NAMALWA (cell line): Measurements from ENCODE around the gene WNT5B.

Source experiments
- DNase-seq: peaks from one replicate; pipeline ENCODE4 v3.0.0-alpha.2; 2015; ENCODE audit warnings: low spot score

Gene WNT5B

GRCh38 chr12:1651946-1652345 is 22.9 kb downstream of the WNT5B start:
- no peak for DNase-seq

DNA sequence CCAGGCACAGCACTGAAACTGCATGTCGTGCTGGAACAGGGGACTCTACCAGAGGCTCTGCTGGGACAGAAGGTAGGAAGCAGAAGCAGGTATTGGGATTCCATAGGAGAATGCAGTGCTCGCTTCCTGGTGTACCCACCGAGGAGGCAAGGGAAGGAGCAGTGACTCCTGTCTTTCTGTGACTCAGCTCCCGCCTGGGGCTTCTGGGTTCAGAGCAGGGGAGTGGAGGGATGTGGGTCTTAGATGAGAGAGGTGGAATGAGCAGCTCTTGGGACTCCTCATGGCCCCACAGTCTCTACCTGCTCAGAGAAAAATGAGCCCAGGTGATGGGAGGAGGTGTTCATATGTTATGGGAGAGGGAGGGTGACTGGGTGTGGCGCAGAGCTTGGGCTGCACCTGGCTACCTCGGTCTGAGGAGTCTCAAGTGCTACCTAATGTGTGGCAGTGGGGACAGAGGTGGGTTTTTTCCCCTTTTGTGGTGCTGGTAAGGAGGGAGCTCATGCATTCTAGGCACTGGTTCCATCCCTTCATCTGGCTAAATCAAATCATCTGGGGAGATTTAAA is 26.3 kb downstream of the WNT5B start:
- DNase-seq: no peak

GRCh38 chr12:1656902-1657301 is 27.9 kb downstream of the WNT5B start:
- DNase-seq: no peak

- DNase-seq: no peak
These were observed 28.7 kb downstream of the WNT5B start for GRCh38 chr12:1657688-1658087.

DNA sequence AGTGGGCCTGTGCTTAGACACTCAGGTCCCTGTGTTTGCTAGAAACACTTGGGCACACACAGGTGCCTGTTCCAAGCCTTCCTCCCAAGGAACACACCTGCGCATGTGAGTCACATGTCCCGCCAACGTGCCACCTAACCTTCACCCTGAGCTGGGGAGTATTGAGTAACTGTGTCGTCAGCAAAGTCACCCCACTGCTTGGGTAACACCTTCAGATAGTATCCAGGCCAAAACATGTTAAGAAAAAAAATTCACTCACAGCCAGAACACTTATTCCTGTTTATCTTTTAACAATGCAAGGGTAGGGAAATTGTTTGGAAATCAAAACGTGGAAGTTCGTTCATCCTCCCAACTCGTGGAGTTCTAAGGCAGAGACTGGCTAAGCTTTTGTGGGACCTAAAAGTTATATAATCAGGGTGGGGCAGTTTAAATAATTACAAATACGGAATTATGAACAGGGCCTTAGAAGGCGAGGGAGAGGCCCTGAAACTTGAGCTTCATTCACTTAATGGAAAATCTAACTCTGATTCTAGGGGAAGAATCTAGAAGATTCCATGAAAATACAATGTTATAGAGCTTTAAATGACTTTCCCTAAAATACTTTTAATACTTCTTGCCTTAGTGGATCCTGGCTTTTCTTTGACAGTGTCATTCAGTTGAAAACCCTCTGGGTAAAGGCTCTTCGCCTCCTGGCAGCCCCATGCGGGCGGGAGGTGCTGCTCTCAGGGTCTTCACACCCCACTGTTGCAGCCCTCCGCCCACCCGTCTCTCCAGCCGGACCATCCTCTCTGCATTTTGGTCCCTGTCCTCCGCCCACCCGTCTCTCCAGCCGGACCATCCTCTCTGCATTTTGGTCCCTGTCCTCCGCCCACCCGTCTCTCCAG is 31.5 kb downstream of the WNT5B start:
- DNase-seq: peak; percentile 28

GRCh38 chr12:1661553-1662335 is 32.7 kb downstream of the WNT5B start:
- DNase-seq: peak; percentile 90

DNA sequence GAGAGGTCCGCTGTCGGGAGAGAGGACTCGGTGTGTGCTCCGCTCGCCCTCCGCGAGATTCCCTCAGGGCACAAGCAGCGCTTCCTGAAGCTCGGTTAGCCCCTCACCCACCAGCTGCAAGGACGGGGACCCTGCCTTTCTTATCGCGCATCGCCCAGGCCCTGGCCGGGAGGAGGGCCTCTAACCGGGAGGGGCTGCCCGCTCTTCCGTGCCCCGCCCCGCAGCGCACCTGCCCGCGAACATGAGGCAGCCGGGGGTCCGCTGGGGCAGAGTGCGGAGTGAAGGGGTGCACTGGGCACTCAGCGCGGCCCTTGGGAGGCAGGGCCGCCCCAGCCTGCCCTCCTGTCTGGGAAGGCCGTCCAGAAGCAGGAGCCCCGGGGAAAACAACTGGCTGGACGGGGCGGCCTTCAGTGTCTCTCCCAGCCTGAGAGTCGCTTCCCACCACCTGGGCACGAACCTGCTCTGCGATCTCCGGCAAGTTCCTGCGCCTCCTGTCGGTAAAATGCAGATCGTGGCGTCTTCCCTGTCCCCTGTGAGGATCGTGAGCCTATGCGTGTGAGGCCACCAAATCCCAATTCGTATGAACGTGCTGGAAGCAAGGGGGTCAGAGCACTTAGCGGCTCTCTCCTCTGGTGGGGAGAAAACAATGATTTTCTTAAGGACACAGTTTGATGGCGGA is 33.9 kb downstream of the WNT5B start:
- DNase-seq: peak; percentile 65

DNA sequence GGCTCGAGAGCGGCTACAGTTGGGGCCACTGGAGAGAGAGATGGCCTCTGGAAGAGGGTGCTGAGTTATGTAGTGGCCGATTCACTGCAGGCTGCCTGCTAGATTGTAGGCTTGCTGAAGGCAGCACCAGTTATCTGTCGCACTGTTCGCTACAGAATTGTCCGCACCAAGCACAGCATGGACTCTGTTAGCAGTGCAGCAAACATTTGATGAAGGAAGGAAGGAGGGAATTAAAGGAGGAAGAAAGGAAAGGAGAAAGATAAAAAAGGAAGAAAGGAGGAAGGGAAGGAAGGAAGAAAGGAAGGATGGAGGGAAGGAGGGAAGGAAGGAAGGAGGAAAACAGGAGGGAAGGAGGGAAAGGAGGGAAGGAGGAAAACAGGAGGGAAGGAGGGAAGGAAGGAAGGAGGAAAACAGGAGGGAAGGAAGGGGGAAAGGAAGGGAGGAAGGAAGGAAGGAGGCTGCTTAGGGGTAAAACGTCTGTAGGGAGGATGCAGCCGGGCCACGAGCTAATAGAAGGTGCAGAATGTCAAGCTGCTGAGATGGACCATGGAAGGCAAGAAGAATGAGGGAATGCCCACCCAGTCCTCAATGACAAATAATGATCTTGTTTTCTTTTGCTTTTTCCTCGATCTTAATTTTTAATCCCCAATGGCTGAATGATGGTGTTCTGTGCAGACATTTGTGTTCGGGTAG is 34.6 kb downstream of the WNT5B start:
- DNase-seq: no peak

DNA sequence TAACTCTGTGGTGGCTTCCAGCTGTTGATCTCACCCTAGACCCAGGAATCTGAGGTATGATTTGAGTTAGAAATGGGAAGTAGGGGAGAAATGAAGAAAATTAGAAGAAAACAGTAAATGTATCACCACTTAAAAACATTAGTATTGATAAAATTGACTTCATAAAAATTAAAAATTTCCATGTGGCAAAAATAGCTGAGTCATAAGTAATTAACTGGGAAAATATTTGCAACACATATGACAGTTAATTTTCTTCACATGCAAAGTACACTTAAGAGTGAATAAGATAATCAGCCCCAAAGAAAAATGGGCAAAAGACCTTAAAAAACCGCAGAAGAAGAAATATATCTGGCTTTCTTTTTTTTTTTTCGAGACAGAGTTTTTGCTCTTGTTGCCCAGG is 36.3 kb downstream of the WNT5B start:
- DNase-seq: no peak

DNA sequence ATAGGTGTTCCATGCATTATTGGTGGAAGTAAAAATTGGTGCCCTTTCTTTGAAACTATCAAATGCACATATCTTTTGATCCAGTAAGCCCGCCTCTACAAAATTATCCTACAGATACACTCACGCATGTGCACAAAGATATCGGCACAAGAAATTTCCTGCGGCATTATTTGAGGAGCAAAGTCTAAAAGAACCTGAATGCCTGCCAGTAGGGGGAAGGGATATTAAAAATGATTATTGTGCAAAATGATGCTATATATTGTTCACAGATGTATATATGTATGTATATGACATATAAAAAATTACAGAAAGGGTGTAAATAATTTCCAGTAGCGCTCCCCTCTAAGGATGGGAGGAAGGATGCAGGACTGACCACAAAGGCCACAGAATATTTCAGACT is 37.2 kb downstream of the WNT5B start:
- no peak for DNase-seq

GRCh38 chr12:1666685-1667162 is 37.7 kb downstream of the WNT5B start:
- DNase-seq: no peak

DNA sequence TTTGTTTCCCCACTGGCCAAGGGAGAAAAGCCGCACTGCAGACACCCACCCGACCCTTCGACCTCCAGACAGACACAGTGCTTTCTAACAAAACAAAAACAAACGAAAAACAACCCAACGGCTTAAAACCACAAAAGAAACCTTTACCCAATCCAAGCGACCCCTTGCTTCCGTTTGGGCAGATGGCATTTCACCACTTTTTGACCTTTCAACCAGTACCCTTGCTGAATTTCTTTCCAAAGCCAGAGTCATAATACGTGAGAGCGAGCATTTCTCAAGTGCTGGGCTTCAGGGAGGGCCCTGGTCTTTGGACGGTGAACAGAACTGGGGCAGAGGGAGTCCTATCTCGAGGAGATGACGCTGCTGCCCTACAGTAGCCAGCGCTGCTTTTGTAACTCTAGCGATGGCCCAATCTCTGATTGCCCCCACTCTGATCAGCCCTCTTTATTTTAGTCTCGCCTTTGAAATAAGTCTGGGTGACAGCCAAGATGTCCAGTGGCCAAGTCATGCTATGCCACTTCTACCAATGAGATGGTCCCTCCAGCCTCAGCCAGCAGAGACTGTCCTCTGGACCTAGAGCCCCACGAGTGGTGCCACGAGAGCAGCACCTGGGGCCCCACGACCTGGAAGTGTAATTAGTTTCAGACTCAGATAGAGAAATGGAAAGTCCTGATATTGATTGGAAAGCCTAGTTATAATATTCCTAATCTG is 40.0 kb downstream of the WNT5B start:
- peak; percentile 32 for DNase-seq

- no peak for DNase-seq
These were observed 41.6 kb downstream of the WNT5B start for GRCh38 chr12:1670358-1671268.

DNA sequence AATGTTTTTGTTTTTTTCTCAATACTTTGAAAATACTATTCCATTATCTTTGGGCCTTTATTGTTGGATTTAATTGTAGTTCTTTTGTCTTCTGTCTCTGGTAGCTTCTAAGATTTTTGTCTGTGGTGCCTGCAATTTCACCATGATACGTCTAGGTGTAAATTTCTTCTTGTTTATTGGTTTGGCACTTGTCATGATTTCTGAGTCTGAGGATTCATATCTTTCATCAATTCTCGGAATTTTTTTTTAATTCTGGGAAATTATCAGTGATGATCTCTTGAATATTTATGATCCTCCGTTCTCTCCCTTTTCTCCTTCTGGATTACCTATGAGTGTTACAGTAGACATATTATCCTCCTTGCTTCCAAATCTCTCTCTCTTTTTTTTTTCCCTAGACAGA is 47.0 kb downstream of the WNT5B start:
- no peak for DNase-seq

- DNase-seq: no peak
These were observed 51.9 kb downstream of the WNT5B start for GRCh38 chr12:1680804-1681492.

DNA sequence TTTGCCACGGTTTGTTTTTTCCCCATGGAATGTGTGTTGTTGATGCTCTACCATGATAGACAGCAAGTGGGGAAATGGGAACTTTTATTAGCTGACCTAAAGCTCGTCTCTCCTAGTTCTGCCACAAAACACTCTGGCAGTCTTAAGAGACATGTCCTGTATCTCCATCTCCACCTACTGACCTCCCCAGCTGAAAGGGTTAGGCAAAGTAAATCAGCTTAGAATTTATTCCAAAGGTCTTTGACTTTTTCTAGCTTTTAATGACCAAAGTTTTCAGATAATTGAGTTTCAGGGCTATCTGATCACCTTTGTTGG is 52.4 kb downstream of the WNT5B start:
- no peak for DNase-seq

DNA sequence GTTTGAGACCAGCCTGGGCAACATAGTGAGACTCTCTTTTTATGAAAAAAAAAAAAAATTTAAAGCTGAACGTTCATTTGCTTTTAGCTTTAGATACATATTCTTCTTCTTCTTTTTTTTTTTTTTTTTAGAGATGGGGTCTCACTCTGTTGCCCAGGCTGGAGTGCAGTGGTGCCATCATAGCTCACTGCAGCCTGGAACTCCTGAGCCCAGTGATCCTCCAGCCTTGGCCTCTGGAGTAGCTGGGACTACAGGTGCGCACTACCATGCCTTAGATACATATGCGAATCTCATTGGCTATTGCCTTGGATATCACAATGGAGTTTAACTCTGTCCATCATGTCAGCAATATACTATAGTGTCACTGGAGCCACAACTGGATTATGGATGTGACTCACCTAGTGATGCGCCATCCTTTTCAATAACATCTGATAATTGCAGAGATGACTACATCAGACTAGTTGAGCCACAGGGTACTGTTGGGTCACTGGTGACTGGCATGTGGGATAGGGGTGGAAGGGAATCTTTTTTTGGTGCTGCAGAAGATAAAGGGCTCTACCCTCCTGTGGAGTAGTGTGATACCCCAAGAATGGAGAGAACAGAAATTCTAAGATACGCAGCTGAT is 59.2 kb downstream of the WNT5B start:
- no peak for DNase-seq

DNA sequence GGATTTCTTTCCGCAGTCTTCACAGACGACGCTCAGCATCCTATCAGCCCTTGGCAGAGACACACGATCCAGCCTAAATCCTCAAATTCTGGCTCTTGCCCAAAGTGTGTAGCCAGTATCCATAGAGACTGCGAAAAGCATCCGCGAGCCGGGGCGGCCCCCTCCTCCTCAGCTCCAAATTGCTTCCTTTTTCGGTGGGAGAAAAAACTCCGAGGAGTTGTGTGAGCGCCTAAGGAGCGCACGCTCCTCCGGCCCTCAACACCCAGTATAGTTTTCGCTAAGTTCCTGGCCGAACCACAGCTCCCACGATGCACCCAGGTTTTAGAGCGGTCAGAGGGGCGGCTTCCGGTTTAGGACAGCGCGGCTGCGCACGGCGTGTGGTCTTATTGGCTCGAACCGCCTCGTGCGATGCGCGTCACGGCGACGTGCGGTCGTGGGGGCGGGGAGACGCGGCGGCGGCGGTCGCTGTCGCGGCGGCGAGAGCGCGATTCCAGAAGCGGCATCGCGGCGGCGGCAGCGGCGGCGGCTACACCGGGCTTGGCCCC is 61.6 kb downstream of the WNT5B start, which contains the start of gene ADIPOR2:
Gene ADIPOR2 (plus strand): TSS at position 493 of the 545 bp plus-strand sequence. CDS start 63,274 bp downstream, outside the sequence.
- peak; percentile 99 for DNase-seq
